AG04449 (cell line): ENCODE measurements around the gene SLC2A1.

ENCODE experiments used
- CTCF ChIA-PET: fragments of 350-600 bp; formaldehyde crosslinking; extraction: SDS; loops from one replicate; lab custom pipeline; 2021; ENCODE audit warnings: antibody characterized with exemption; lab: Yijun Ruan, JAX
- POLR2A ChIA-PET: fragments of 400-600, 350-600 bp; formaldehyde crosslinking; extraction: SDS; loops from one replicate; lab custom pipeline; 2020; ENCODE audit warnings: antibody characterized with exemption, inconsistent platforms; lab: Yijun Ruan, JAX
- DNase-seq: peaks from one replicate; pipeline ENCODE4 v3.0.0-alpha.2; 2010; ENCODE audit warnings: low read depth, low spot score
- H3K4me3 ChIP-seq: 2 replicates; pipeline ENCODE4 v1.5.1; 2011; ENCODE audit warnings: low read depth, mild to moderate bottlenecking, control low read depth, low read length
- CTCF ChIP-seq: IDR thresholded peaks from one replicate; pipeline ENCODE4 v1.5.1; 2011; ENCODE audit warnings: mild to moderate bottlenecking, moderate library complexity, low read length, control low read depth, inconsistent platforms; ENCODE audit not compliant: insufficient read depth; ENCODE audit errors: missing control alignments

SLC2A1 gene

DNA sequence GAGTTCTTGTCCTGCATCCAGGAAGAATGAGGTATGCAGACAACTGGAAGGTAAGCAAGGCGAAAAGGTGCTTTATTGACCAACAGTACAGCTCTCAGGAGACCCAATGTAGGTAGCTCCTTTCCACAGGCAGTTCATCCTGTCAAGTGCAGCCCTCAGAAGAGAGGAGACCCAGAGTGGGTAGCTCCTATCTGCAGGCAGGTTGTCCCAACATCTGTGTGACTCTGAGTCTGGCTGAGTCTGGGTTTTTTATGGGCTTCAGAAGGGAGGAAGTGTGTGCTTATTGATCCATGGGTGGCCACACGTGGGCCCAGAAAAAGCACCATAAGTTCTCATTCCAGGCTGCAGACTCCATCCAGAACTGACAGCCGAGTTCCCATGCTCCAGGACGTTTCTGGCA, 78.3 kb downstream of the SLC2A1 start:
- ChIA-PET CTCF (no interaction called here), POLR2A (no interaction called here)
- no peak for TF ChIP-seq CTCF
- no peak overlapping the region for H3K4me3 ChIP-seq
- no peak for DNase-seq

DNA sequence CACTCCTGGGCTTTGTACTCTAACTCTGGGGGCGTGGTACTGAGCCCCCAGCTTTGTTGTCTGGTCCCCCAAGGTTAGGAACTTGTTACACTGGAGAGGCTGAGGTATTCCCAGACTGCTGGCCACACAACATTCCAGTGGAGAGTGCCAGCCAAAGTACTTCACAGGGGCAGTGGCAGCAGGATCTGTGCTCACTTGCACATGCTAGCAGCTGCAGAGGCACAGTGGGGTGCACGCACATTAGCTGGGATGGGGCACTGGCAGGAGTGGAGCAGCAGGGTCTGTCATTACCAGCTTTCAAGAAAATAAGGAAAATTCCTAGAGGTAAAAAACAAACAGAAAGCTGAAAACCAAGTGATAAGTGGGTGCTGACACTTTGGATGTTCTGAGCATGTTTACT, 81.3 kb downstream of the SLC2A1 start:
- ChIA-PET POLR2A (no interaction called here), CTCF (interaction anchor here (0.6 kb wide), 1 partner anchor 233 kb away, joined by 3 read pairs; no protein-coding TSS in a partner anchor)
- no peak overlapping the region for H3K4me3 ChIP-seq
- no peak for DNase-seq
- no peak for TF ChIP-seq CTCF

DNA sequence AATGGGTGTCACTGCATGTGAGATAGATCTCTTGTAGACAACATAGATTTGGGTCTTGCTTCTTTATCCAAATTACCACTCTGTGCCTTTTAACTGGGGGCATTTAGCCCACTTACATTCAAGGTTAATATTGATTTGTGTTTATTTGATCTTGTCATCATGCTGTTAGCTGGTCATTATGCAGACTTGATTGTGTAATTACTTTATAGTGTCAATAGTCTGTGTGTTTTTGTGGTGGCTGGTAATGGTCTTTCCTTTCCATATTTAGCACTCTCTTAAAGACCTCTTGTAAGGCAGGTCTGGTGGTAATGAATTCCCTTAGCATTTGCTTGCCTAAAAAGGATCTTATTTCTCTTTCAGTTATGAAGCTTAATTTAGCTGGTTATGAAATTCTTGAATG, 82.7 kb downstream of the SLC2A1 start:
- TF ChIP-seq CTCF, result no peak
- no peak overlapping the region for H3K4me3 ChIP-seq
- POLR2A ChIA-PET, result no interaction called here
- CTCF ChIA-PET, result interaction anchor here (0.9 to 1.3 kb wide), 2 partner anchors 37 to 197 kb away, joined by 3 to 4 read pairs; no protein-coding TSS in a partner anchor
- no peak for DNase-seq
